Hepatocyte (in vitro differentiated cells): ENCODE results near the gene HRAS.

Experiments used
- CTCF ChIP-seq: fragments of 200-600 bp; sonication (generic); IDR thresholded peaks from 2 replicates; pipeline ENCODE4 v1.5.1; 2016; ENCODE audit warnings: antibody characterized with exemption, mild to moderate bottlenecking; ENCODE audit not compliant: poor library complexity
- EZH2 ChIP-seq: fragments of 200-600 bp; sonication (generic); IDR thresholded peaks from 2 replicates; pipeline ENCODE4 v1.6.1; 2016; ENCODE audit warnings: antibody characterized with exemption, mild to moderate bottlenecking, borderline replicate concordance
- EZH2phosphoT487 ChIP-seq: fragments of 200-600 bp; sonication (generic); IDR thresholded peaks from one replicate; pipeline ENCODE4 v1.6.1; 2018; ENCODE audit warnings: antibody characterized with exemption, mild to moderate bottlenecking, low read depth, moderate library complexity; ENCODE audit not compliant: unreplicated experiment, severe bottlenecking

- TF ChIP-seq EZH2: no peak
- TF ChIP-seq CTCF: no peak
- no peak for TF ChIP-seq EZH2phosphoT487
Observed at GRCh38 chr11:544817-545166, 9.4 kb upstream of the HRAS start.
